Ovary (tissue), 9 donors: ENCODE data around the gene SETBP1. TPM values are rescaled to one million over a fixed set of nuclear protein-coding genes. Genes with fewer than 3 reads are reported as not detected.

Experiments
- DNase-seq, 5 donors: peaks; one replicate each; pipeline ENCODE4 v3.0.0-alpha.2; 2019 to 2020
- H3K27ac ChIP-seq, 2 donors: fragments of 200-600 bp; one replicate each; pipeline versions ENCODE4 v1.5.1 to v1.8.0; 2019 to 2022
- H3K27me3 ChIP-seq: fragments of 200-600 bp; one replicate; pipeline ENCODE4 v1.8.0; 2022
- H3K36me3 ChIP-seq: fragments of 200-600 bp; sonication (generic); one replicate; pipeline ENCODE4 v1.5.1; 2019
- H3K4me1 ChIP-seq: one replicate; pipeline ENCODE4 v1.8.1; 2013; ENCODE audit warnings: mild to moderate bottlenecking, moderate library complexity; ENCODE audit not compliant: insufficient read depth
- H3K4me3 ChIP-seq: fragments of 200-600 bp; sonication (generic); one replicate; pipeline ENCODE4 v1.5.1; 2017
- H3K9me3 ChIP-seq, 2 donors: fragments of 200-600 bp in 1 of 2; sonication (generic) in 1 of 2; one replicate each; pipeline versions ENCODE4 v1.5.1 to v1.8.1; 2013 to 2019; ENCODE audit warnings: mild to moderate bottlenecking in 1 of 2, moderate library complexity in 1 of 2
- CTCF ChIP-seq, 3 donors: fragments of 450-650 bp in 2 of 3; fragments of 200-600 bp in 1 of 3; IDR thresholded peaks; one replicate each; pipeline versions ENCODE4 v1.5.1 to v1.8.0; 2016 to 2022; ENCODE audit warnings: antibody characterized with exemption in 3 of 3, mild to moderate bottlenecking in 1 of 3
- EP300 ChIP-seq: sonication (generic); formaldehyde crosslinking; IDR thresholded peaks from one replicate; pipeline ENCODE4 v1.6.1; 2017; ENCODE audit warnings: antibody characterized with exemption
- POLR2A ChIP-seq: fragments of 450-650 bp; IDR thresholded peaks from one replicate; pipeline ENCODE4 v1.6.1; 2017; ENCODE audit warnings: antibody characterized with exemption, mild to moderate bottlenecking, moderate library complexity
- WGBS, 3 donors: extraction: QIAGEN DNeasy Blood & Tissue Kit in 1 of 3; methylation state at CpG; one replicate each; pipeline versions ENCODE4 v1.1.5 to v1.1.7; 2013 to 2017; 5-methylcytosine and 5-hydroxymethylcytosine counted together
- intact Hi-C, 4 donors: fragments of 100-400 bp; cut with DNase I; formaldehyde crosslinking; loops; one replicate each; pipeline versions ENCODE4 v1.11.0 to v1.15.1; 2022 to 2023
- polyA plus RNA-seq, 2 donors: library from polyadenylated mRNA; stranded (reverse); fragments of 200-250 nt in 1 of 2; fragments of 350-450 nt in 1 of 2; fragmentation: Illumina TruSeq in 1 of 2; extraction: RNeasy Lipid Tissue Mini Kit (QIAGEN cat#74804) in 1 of 2; gene quantifications; one replicate each; pipeline ENCODE4 v1.2.3, GENCODE V29; 2013 to 2014
- total RNA-seq, 7 donors: library from RNA; depleted of rRNA in 2 of 7; stranded (reverse); fragments of >200 nt in 2 of 7; fragmentation: NEBNext Ultra II Directional in 3 of 7; extraction: Animal tissue kit (Norgen Biotek cat#: 25700) in 3 of 7; gene quantifications; one replicate each; pipeline versions ENCODE4 v1.1.0 to v1.2.4, GENCODE V29; 2016 to 2023
- donor health status: DM: no; HTN: no; CAD: no; lungs with moderate emphysema.
- donor health status: DM: no; HTN: no; CAD: no.
- donor health status: Bipolar disorder and iron deficiency.
- donor health status: DM: yes; HTN: yes; CAD: no.
- donor health status: DM: no; HTN: no; CAD: no.
- donor health status: DM: yes; HTN: yes; CAD: no.

SETBP1 gene
- total and polyA plus RNA-seq, 9 donors: 7.8 to 53.7 (median 28.4) TPM

DNA sequence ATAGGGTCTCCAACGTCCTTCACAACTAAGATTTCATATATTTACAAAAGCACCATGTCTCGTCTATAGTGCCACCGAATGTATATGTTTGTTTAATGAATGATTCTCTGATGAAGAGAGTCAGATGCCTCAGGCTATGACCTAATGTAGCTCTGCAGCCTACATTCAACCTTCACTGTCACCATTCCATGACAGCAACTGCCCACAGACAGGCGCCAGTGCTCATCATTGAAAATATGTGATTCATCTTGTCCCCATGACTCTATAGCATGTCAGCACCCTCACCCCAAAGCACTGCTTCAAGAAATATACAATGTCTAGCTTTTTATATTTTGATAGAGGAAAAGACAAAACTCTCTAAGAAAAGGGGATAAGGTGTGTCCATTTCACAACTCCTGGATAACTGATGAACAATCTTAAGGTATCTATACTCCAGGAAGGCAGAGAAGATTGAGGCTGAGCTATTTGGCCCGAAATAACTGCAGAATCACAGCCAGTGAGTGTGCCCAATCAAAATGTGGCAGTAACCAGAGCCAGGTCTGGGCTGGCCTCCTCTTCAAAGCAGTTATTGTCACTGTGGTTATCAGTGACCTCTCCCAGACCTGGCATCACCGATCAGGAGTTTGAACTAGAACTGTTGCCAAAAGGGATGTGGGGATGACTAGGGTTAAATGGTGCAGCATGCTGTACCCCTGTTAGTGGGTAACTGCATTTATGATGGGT, 246.6 kb downstream of the SETBP1 start:
- intact Hi-C loops: no loop called here
- H3K9me3 ChIP-seq: no peaks in the 10 kb centered on the region
- no peaks in the 10 kb centered on the region for H3K27me3 ChIP-seq
- 91 to 92% (median 92%) methylated on average over 6 of the region's 6 CpGs for WGBS, 3 donors
- H3K4me1 ChIP-seq: peaks cover 4% of the 10 kb centered on the region
- no peak overlapping the region for H3K27ac ChIP-seq
- no peak overlapping the region for H3K4me3 ChIP-seq
- no peaks in the 10 kb centered on the region for H3K36me3 ChIP-seq
- DNase-seq: no peak
- TF ChIP-seq EP300 (no peak), POLR2A (no peak), CTCF (IDR thresholded peaks at IDR 0.05) (no peak)

GRCh38 chr18:44934901-44935300, 254.2 kb downstream of the SETBP1 start:
- H3K4me1 ChIP-seq: peaks cover 5% of the 10 kb centered on the region
- no peak overlapping the region for H3K4me3 ChIP-seq
- H3K27ac ChIP-seq: no peak overlapping the region
- no peaks in the 10 kb centered on the region for H3K9me3 ChIP-seq
- no peaks in the 10 kb centered on the region for H3K36me3 ChIP-seq
- TF ChIP-seq CTCF (IDR thresholded peaks at IDR 0.05) (no peak), POLR2A (no peak)
- DNase-seq: no peak
- H3K27me3 ChIP-seq: no peaks in the 10 kb centered on the region
- intact Hi-C loops: no loop called here
- 91 to 93% (median 92%) methylated on average over 2 of the region's 2 CpGs for WGBS, 3 donors

DNA sequence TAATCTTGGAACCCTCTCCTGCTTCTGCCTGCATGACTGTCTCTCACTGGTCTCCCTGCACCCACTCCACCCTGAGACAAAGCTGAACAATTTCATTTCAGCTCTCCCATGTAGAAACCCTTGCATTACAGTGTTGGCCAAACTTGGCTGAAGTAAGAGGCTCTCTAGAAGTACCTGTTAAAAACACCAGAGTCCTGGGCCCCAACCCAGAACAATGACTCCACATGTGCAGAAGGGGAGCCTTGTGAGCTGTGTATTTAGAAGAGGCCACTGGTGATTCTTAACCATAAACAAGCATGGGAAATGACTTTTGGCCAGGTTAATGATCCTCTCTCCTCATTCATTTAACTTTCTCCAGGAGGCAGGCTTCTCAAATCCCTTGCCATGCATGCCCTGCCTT, 254.8 kb downstream of the SETBP1 start:
- Histone ChIP-seq H3K27me3 (no peaks in the 10 kb centered on the region), H3K27ac (no peak overlapping the region), H3K36me3 (no peaks in the 10 kb centered on the region), H3K4me1 (peaks cover 5% of the 10 kb centered on the region), H3K4me3 (no peak overlapping the region), H3K9me3 (no peaks in the 10 kb centered on the region)
- intact Hi-C loops: no loop called here
- no peak for DNase-seq
- TF ChIP-seq CTCF (IDR thresholded peaks at IDR 0.05) (no peak), POLR2A (no peak), EP300 (no peak)

DNA sequence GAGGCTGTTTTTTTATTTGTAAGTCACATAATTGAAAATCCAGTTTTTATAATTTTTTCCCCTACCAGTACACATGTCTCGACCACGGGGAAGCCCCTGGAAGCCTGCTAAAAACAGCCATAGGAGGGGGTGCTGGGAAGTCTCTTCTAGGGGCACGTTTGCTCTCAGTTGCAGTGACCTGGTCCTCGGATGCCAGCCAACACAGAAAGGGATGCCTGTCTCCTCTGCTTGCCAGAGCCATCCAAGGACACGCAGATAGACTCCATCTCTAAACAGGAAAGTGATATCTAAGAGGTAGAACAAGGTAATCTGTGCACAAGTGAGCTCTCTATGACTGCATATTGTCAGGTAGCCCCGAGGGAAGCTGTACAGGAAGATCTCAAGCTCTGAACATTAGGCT, 255.8 kb downstream of the SETBP1 start:
- Histone ChIP-seq H3K27me3 (no peaks in the 10 kb centered on the region), H3K9me3 (no peaks in the 10 kb centered on the region), H3K4me1 (peaks cover 5% of the 10 kb centered on the region), H3K4me3 (no peak overlapping the region), H3K27ac (no peak overlapping the region), H3K36me3 (no peaks in the 10 kb centered on the region)
- DNase-seq: no peak
- intact Hi-C loops: no loop called here
- WGBS, 3 donors: 55 to 64% (median 59%) methylated on average over 6 of the region's 6 CpGs
- no peak for TF ChIP-seq CTCF (IDR thresholded peaks at IDR 0.05)
- no peak for TF ChIP-seq POLR2A
- no peak for TF ChIP-seq EP300
